GM18526 (cell line): Measurements from ENCODE around the gene SFTA2.

Experiments
- POLR2A ChIP-seq: IDR thresholded peaks from 3 replicates; pipeline ENCODE4 v1.6.1; 2011; ENCODE audit not compliant: insufficient read length; ENCODE audit errors: extremely low read depth

The SFTA2 gene

DNA sequence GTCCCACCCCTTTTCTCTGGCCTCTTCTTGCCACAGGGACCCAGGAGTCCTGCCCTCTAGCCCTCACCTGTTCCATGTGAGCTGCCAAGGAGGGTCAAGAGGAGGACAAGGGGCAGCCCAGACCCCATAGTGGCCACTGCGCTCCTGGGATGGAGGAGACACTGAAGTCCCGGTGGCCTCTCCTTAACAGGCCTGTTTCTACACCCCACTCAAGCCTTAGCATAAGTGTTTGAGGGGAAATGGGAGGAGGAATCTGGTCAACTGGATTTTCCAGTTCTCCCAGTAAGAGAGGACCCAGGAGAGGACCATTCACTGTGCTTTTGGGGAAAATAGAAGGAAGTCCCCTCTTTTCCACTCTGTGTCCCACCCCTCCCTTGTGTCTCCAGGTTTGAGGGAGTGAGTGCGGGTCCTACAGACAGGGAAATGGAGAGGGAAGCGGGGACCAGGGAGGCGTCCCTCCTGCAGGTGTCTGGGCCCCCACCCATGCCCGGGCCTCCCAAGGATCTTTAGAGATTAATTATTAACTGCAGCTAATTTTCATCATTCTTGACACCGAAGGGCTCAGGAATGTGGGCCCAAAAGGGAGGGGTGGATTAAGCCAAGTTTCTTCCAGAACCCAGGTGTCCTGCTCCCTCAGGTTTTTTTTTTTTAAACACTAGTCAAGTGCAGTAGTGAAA is at the start of gene SFTA2:
TSS of gene SFTA2 (minus strand) at position 202 of the 677 bp plus-strand sequence. CDS start at position 128, 74 bp downstream.
- no peak for TF ChIP-seq POLR2A

DNA sequence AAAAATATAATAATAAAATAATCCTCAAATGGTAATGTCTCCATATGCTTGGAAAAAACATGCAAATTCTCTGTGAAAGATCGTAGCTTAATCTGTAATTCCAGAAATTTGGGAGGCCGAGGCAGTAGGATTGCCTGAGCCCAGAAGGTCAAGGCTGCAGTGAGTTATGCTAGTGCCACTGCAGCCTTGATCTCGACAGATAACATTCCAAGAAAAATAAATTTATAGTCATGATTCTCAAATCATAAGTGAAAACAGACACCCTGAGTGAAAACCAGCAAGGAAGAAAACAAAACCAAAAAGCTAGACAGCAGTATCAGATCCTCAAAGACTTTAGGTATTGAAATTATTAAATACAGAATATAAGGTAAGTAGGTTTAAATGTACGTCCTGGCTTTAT is 47.7 kb upstream of the SFTA2 start:
- TF ChIP-seq POLR2A, result no peak

DNA sequence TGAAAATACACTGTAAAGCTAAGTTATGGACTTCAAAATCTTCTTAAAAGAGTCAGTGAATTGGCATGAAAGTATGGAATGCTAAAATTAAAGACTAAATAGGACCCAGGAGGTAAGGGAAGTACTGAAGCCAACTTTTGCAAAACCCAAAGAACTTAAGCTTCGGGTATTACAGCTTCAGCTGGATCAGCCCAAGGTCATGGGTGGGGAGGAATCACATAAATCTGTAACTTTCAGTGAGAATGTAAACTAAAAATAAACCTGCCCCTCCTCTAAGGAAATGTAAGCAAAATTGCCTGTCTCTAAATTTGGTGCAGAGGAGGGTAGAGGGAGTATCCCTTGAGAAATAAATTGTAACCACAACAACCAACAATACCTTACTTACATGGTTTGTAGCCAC is 47.2 kb upstream of the SFTA2 start:
- TF ChIP-seq POLR2A, result no peak

DNA sequence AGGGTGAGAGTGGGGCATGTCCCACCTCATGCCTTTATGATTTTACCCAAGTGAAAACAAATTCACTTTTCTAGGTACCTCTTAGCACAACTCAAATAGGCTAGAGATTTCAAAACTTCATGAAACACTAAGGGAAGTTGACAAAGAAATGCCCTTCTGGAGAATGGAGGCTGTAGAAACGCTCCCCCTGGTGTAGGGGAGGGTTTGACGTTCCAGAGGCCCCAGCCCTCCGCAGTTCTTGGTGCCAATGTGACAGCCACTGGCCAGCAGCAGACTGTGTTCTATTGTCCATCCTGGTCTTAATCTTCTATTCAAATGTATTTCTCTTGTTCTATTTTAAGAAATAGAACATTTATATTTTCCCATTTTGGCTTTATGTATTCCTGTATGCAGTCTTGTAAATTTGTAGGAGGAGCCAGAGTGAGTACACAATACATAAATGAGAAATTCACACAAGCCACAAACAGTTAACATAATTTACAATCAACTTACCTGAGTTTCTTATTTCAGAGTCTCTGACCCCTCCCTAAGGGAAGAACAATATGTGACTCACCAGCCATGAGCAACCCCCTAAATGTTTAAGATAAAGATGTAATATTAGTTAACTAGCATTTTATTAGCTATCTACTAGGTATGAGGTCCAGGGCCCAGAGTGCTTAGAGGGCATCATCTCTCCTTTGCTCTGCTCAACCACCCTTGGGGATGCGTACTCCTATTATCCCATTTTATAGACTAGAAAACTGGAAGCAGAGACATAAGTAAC is 42.7 kb upstream of the SFTA2 start:
- no peak for TF ChIP-seq POLR2A

DNA sequence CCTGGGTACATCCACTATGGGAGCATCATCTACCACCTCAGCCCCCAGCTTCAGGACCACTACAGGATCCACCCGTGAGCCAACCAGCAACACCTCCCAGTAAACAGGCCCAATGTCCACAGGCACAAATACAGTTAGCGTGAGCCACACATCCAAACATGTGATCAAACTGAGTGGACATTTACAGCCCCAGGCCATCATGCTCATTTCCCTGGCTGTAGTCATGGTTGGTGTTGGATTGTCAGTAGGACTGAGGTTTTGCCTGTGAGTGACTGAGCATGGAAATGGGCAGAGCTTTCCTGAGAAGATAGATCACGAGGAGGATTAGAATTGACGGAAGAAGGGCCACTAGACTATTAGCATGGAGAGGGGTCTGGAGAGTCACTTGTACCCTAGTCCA is 40.8 kb upstream of the SFTA2 start:
- TF ChIP-seq POLR2A, result no peak

DNA sequence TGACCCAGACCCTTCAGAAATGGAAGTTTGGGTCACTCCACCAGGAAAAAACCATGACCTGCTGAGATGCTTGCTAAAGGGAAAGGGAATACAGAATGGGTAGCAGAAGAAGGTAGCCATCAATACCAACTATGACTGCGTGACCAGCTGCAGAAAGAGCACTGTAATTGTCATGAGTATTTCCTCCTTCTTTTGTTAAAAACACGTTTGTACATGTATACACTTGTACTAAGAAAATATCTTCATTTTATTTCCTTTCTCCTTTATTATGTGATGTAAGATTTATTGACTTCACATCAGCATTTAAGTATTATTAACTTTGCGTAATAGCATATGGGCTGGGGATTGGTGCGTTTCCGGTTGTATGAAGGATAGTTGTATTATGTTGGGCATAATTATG is 39.0 kb upstream of the SFTA2 start:
- TF ChIP-seq POLR2A, result no peak

DNA sequence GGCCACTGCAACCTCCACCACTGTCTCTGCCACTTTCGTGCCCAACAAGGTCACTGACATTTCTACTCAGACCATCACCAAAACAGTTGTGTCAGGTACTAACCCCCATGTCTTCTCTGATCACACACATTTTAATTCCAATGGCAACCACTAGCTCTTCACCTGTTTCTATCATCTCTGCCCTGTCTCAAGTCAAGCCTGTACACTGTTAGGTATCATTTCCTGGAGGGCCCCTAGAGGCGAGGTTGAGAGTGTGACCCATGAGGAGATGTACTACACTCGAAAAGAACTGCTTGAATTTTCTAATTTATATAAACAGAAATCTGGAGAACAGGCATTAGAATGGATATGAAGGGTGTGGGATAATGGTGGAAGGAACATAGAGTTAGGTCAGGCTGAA is 34.2 kb upstream of the SFTA2 start:
- no peak for TF ChIP-seq POLR2A

DNA sequence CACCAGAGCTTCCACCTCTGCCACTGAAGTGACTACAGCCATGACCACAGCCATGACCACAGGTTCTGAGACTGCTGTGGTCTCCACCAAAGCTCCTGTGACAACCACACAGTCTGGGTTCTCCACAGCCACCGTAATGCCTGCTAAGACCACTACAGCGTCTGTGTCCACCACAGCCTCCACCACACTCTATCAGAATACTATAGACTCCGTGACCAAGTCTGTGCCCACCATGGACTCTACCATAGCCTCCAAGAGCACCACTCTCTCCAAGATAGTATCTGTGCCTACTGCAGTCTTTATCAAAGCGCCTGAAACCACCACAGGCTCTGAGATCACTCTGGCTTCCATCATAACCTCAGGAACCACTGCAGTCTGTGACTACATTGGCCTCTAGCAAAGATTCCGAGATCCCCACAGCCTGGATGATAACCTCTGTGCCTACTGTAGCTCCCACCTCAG is 33.2 kb upstream of the SFTA2 start:
- no peak for TF ChIP-seq POLR2A

DNA sequence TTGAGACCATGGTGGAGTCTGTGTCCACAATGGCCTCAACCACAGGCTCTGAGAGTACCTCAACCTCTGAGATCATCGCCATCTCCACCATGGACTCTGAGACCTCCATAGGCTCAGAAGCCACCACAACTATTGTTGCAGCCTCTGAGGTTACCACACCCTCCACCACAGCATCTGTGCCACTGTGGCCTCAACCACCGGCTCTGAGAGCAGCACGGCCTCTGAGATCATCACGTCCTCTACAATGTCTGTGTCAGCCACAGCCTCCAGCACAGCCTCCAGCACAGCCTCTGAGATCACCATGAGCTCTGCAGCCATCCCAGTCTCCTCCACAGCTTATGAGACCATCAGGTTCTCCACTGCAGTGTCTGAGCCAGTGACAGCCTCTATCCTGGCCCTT is 32.1 kb upstream of the SFTA2 start:
- no peak for TF ChIP-seq POLR2A

DNA sequence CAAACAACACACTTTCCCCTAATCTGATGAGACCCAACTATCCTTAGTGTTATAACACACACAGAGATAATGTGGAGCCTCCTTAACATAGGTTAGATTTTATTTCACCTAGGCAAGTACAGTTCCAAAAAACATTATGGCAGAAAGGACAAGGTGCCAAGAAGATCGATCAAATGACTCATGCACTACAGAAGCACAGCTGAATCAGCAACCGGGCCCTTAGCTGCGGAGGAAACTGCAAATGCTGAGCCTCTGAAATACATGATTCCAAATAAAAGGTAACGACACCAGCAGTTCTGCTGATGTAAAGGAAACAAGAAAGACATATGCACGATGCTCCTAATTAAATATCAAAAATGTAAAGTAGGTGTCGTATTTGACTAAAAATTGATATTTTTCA is 31.7 kb upstream of the SFTA2 start:
- no peak for TF ChIP-seq POLR2A

DNA sequence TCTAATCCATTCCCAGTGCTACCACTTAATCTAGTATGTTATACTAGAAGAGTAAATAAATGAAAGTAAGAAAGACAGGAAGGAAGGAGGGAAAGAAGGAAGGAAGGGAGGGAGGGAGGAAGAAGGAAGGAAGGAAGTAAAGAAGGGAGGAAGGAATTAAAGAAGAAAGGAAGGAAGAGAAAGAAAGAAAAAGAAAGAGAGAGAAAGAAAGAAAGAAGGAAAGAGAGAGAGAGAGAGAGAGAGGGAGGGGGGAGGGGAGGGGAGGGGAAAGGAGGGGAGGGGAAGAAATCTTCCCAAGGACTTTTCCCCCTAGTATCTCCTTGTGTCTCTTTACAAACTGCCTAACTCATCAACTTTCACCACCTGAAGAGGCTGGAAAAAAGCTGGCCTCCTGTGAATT is 30.7 kb upstream of the SFTA2 start:
- TF ChIP-seq POLR2A, result no peak

DNA sequence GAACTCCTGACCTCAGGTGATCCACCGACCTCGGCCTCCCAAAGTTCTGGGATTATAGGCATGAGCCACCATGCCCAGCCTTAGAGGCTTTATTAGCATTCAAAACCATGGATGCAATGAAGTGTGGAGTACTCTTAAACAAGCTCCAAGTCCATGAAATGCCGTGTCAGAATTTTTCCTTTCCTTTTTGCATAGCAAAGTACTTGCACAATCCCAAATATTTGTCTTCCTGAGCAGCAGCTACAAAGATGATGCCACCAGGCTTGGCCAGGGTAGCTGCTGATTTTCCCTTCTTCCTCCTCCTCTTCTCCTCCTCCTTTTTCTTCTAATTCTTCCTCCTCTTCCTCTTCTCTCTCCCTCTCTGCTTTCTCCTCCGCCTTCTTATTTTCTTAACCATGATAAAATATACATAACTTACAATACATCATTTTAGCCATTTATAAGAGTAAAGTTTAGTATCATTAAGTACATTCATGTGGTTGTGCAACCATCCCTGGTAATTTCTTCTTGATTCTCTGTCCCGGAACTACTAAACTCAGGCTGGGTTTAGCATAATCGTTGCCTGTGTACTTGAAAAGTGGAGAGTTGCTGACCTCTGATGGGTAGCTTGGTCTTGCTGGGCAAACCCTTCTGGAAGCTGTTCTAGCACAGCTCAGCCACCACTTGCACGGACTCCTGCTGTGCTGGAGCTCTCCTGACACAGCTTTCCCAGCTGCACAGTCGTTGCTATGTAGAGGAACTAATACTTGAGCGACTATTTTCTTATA is 29.1 kb upstream of the SFTA2 start:
- no peak for TF ChIP-seq POLR2A

DNA sequence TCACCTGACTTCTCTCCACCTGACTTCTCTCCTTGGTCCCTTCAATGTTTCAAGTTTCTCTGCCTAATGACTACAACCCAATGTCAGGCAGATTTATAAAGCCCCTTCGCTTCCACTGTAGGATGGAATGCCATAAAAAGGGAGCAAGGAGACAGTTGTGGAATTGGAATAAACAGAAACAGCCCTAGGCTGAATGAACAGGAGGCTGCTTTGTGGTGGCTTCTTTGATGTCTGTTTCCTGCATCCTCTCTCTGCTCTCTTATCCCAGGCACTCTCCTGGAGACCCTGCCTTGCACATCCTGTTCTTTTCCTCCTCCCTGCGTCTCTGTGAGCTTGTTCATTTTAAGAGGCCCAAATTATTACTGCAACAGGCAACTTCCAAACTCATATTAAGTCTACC is 25.7 kb upstream of the SFTA2 start:
- no peak for TF ChIP-seq POLR2A

DNA sequence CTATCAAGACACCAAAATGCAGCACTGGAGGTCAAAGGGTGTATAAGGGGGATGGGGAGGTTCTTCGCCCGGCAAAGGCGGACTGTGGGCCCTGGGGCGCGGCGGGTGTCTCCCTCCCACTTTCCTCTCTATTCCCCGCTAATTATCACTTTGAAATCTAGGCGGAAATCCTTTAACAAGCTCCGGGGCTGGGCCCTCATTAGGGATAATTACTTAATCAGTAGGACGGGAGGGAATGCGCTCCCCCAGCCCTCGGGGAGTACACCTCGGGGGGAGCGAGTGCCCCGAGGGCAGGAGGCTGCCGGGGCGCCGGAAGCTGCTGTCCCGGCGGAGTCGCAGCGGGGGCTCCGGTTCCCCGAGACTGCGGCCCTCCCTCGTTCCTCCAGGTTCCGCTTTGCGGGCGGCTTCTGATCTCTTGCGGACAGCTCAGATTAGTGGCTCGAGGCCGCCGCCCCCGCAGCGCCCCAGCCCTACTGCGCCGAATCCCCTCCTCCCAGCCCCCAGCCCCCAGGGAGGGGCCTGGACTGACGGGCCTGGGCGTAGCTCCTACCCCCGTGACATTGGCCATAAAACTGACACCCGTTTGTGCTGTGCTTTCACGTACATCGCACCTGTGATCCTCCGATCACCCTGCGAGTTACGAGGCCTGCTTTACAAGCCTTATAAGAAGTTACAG is 23.5 kb upstream of the SFTA2 start:
- TF ChIP-seq POLR2A, result peak; percentile 69

DNA sequence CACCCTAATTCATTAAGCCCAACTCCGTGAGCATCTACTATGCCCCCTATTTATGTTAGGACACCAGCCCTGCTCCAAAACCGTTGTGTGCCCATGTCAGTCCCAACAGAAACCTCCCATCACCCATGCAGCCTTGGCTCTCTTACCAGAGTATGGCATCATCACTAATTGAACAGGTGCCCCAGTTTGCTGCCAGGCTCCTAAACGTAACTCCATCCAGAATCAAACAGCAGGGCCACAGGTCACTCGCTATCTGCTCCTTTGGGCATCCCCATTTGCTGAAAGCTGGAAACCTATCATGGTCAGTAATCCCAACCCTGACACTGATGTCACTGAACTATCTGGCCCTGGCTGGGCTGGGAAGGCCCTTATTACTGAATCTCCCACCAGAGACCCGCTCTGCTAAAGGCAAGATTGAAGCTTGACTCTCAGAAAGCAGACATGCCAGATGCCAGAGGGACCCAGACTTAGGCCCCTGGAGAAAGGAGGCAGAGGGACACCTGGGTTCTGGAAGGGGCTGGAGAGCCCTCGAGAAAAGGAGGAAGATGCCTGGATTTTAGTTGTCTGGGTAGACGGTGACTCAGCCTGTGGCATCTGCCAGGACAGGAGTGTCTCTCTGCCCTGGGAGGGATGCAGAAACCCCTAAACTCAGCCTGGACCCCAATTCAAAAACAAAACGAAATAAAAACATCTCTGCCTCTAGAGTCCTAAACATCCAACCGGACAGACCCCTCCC is 22.8 kb upstream of the SFTA2 start:
- no peak for TF ChIP-seq POLR2A
